Neural cell (in vitro differentiated cells): Measurements from ENCODE around the gene MAGEA4.

Source experiments
- EP300 ChIP-seq: fragments of 450-650 bp; conservative IDR thresholded peaks from 2 replicates; pipeline ENCODE4 v1.6.1; 2014; ENCODE audit warnings: antibody characterized with exemption, mild to moderate bottlenecking, moderate library complexity; ENCODE audit not compliant: poor library complexity, severe bottlenecking
- EZH2 ChIP-seq: fragments of 200-600, 300-800 bp; shearing (Covaris generic), sonication (generic); IDR thresholded peaks from 2 replicates; pipeline ENCODE4 v1.6.1; 2014; ENCODE audit warnings: antibody characterized with exemption, low read length, borderline replicate concordance, mild to moderate bottlenecking; ENCODE audit not compliant: insufficient read depth, poor library complexity, severe bottlenecking
- MXI1 ChIP-seq: fragments of 450-650 bp; conservative IDR thresholded peaks from 2 replicates; pipeline ENCODE4 v1.6.1; 2014; ENCODE audit warnings: antibody characterized with exemption, mild to moderate bottlenecking; ENCODE audit not compliant: poor library complexity, severe bottlenecking
- POLR2AphosphoS5 ChIP-seq: IDR thresholded peaks from 2 replicates; pipeline ENCODE4 v1.6.1; 2012
- RAD21 ChIP-seq: fragments of 450-650 bp; conservative IDR thresholded peaks from 2 replicates; pipeline ENCODE4 v1.6.1; 2014; ENCODE audit warnings: antibody characterized with exemption, mild to moderate bottlenecking, moderate library complexity
- REST ChIP-seq: IDR thresholded peaks from 2 replicates; pipeline ENCODE4 v1.6.1; 2012; ENCODE audit warnings: borderline replicate concordance
- SMC3 ChIP-seq: fragments of 450-650 bp; conservative IDR thresholded peaks from 2 replicates; pipeline ENCODE4 v1.6.1; 2014; ENCODE audit warnings: antibody characterized with exemption, mild to moderate bottlenecking, moderate library complexity; ENCODE audit not compliant: poor library complexity
- TAF1 ChIP-seq: IDR thresholded peaks from 2 replicates; pipeline ENCODE4 v1.6.1; 2012; ENCODE audit warnings: low read depth
- TF ChIP-seq, protein P1 (sequence below): fragments of 450-650 bp; IDR thresholded peaks from 2 replicates; pipeline ENCODE4 v1.5.1; 2014; ENCODE audit warnings: antibody characterized with exemption, mild to moderate bottlenecking, moderate library complexity; ENCODE audit not compliant: poor library complexity, severe bottlenecking

DNA sequence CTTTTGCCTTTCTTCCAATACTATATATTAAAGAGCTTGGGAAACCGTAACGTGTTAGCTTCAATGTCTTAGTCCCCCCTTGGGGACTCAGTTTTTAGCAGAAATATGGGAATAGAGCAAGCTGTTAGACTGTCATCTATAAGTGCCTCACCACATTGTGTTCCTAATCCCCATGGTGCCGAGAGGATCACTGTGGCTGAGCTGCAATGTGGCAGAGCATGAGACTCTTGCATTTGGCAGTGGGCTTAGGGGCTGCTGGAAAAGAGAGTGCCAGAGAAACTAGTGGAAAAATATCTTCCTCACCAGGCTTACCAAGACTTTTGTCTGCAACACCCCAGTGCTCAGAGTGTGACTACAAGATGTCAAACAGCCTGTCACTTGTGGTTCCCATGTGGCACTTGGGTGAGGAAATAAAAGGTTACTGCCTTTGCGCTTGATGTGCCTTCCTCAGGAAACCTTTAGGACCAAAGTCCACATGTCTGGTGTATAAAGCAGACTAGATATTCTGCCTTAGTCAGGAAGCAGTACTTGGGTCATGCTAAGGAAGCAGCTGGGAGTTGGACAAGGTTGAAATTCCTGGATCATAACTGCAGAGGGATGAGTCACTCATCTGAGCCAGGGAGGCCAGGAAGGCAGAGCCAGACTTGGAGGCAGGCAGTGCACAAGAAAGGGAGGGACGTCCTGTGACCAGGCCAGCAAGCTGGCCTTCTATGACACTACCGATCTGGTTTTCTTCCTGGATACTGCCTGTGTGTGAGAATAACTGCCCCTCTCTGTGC, 9.7 kb upstream of the MAGEA4 start:
- TF ChIP-seq, protein P1, sequence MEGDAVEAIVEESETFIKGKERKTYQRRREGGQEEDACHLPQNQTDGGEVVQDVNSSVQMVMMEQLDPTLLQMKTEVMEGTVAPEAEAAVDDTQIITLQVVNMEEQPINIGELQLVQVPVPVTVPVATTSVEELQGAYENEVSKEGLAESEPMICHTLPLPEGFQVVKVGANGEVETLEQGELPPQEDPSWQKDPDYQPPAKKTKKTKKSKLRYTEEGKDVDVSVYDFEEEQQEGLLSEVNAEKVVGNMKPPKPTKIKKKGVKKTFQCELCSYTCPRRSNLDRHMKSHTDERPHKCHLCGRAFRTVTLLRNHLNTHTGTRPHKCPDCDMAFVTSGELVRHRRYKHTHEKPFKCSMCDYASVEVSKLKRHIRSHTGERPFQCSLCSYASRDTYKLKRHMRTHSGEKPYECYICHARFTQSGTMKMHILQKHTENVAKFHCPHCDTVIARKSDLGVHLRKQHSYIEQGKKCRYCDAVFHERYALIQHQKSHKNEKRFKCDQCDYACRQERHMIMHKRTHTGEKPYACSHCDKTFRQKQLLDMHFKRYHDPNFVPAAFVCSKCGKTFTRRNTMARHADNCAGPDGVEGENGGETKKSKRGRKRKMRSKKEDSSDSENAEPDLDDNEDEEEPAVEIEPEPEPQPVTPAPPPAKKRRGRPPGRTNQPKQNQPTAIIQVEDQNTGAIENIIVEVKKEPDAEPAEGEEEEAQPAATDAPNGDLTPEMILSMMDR = no peak
- TF ChIP-seq EZH2 = no peak
- no peak for TF ChIP-seq EP300
- no peak for TF ChIP-seq POLR2AphosphoS5
- TF ChIP-seq RAD21 = no peak
- no peak for TF ChIP-seq MXI1
- no peak for TF ChIP-seq TAF1
- TF ChIP-seq REST = no peak
- no peak for TF ChIP-seq SMC3
